ENCODE data around the gene ALDH4A1. TPM values are rescaled to one million over a fixed set of nuclear protein-coding genes. Genes with fewer than 3 reads are reported as not detected.

ALDH4A1 gene
- total RNA-seq, 3 donors from 2014 or later = 15.7 to 81.0 (median 23.7) TPM

GRCh38 chr1:18876210-18876609 lies 26.1 kb downstream of the ALDH4A1 start:
- intact Hi-C loops (cut with DNase I; ENCODE audit: low total_unique reads) = no loop called here

GRCh38 chr1:18875796-18876128 lies 26.6 kb downstream of the ALDH4A1 start:
- TF ChIP-seq POLR2AphosphoS5 (IDR thresholded peaks at IDR 0.05) (no peak), POLR2A (IDR thresholded peaks at IDR 0.05) (no peak), CTCF (IDR thresholded peaks at IDR 0.05) (no peak)
- intact Hi-C loops (cut with DNase I; ENCODE audit: low total_unique reads) = no loop called here
- DNase-seq (ENCODE audit: low spot score in 2 of 2) = no peak

More at GRCh38 chr1:18876210-18876609, 26.1 kb downstream of the ALDH4A1 start:
- Histone ChIP-seq H3K27ac (no peak overlapping the region), H3K36me3 (no peaks in the 10 kb centered on the region), H3K9me3 (no peaks in the 10 kb centered on the region), H3K4me1 (no peaks in the 10 kb centered on the region), H3K4me3 (no peak overlapping the region), H3K27me3 (no peaks in the 10 kb centered on the region)
- no peak for DNase-seq (ENCODE audit: low spot score in 2 of 2)
- TF ChIP-seq POLR2A (IDR thresholded peaks at IDR 0.05) (no peak), POLR2AphosphoS5 (IDR thresholded peaks at IDR 0.05) (no peak), CTCF (IDR thresholded peaks at IDR 0.05) (no peak)

GRCh38 chr1:18875107-18875795 lies 27.1 kb downstream of the ALDH4A1 start:
- Histone ChIP-seq H3K27me3 (no peaks in the 10 kb centered on the region), H3K4me1 (no peaks in the 10 kb centered on the region), H3K27ac (no peak overlapping the region), H3K4me3 (no peak overlapping the region), H3K36me3 (no peaks in the 10 kb centered on the region), H3K9me3 (no peaks in the 10 kb centered on the region)
- TF ChIP-seq CTCF (IDR thresholded peaks at IDR 0.05) (peak; percentile 44 to 78 (median 64)), POLR2A (IDR thresholded peaks at IDR 0.05) (no peak)
- peak; percentile 74 to 87 for DNase-seq (ENCODE audit: low spot score in 2 of 2)
- intact Hi-C loops (cut with DNase I; ENCODE audit: low total_unique reads) = no loop called here

More at GRCh38 chr1:18875796-18876128, 26.6 kb downstream of the ALDH4A1 start:
- Histone ChIP-seq H3K9me3 (no peaks in the 10 kb centered on the region), H3K27ac (no peak overlapping the region), H3K27me3 (no peaks in the 10 kb centered on the region), H3K4me1 (no peaks in the 10 kb centered on the region), H3K36me3 (no peaks in the 10 kb centered on the region), H3K4me3 (no peak overlapping the region)

GRCh38 chr1:18874600-18874999 lies 27.8 kb downstream of the ALDH4A1 start:
- Histone ChIP-seq H3K36me3 (no peaks in the 10 kb centered on the region), H3K4me1 (no peaks in the 10 kb centered on the region), H3K27me3 (no peaks in the 10 kb centered on the region), H3K27ac (no peak overlapping the region), H3K9me3 (no peaks in the 10 kb centered on the region), H3K4me3 (no peak overlapping the region)
- intact Hi-C loops (cut with DNase I; ENCODE audit: low total_unique reads) = no loop called here
- DNase-seq (ENCODE audit: low spot score in 2 of 2) = peak in 1 of 2 donors; percentile 35
- no peak for TF ChIP-seq POLR2AphosphoS5 (IDR thresholded peaks at IDR 0.05)
- no peak for TF ChIP-seq CTCF (IDR thresholded peaks at IDR 0.05)
- no peak for TF ChIP-seq POLR2A (IDR thresholded peaks at IDR 0.05)

GRCh38 chr1:18874036-18874435 lies 28.3 kb downstream of the ALDH4A1 start:
- no peaks in the 10 kb centered on the region for H3K9me3 ChIP-seq
- no peaks in the 10 kb centered on the region for H3K27me3 ChIP-seq
- no peak overlapping the region for H3K4me3 ChIP-seq
- TF ChIP-seq POLR2A (IDR thresholded peaks at IDR 0.05) (no peak), CTCF (IDR thresholded peaks at IDR 0.05) (no peak), POLR2AphosphoS5 (IDR thresholded peaks at IDR 0.05) (no peak)
- intact Hi-C loops (cut with DNase I; ENCODE audit: low total_unique reads) = no loop called here
- H3K27ac ChIP-seq = no peak overlapping the region
- no peaks in the 10 kb centered on the region for H3K4me1 ChIP-seq
- DNase-seq (ENCODE audit: low spot score in 2 of 2) = no peak
- H3K36me3 ChIP-seq = no peaks in the 10 kb centered on the region
